Transverse colon (tissue), 4 donors: Measurements from ENCODE around the gene ABCB7. TPM values are rescaled to one million over a fixed set of nuclear protein-coding genes. Genes with fewer than 3 reads are reported as not detected.
A peak's percentile ranks its signal among the peaks of the same experiment; 100 is the strongest.
"Not testable (repeated sequence)": the region's sequence is repeated elsewhere in the genome, so short reads cannot be mapped to it uniquely, and the experiment has no call there.

Source experiments
- DNase-seq: peaks from one replicate; pipeline ENCODE4 v3.0.0-alpha.2; 2019
- H3K27ac ChIP-seq, 4 donors: fragments of 200-600 bp; sonication (generic); 2 replicates each; pipeline ENCODE4 v1.5.1; 2016 to 2018; ENCODE audit warnings: inconsistent platforms in 4 of 4
- H3K27me3 ChIP-seq: fragments of 200-600 bp; sonication (generic); 2 replicates; pipeline ENCODE4 v1.5.1; 2017; ENCODE audit warnings: inconsistent platforms
- H3K36me3 ChIP-seq, 4 donors: fragments of 200-600 bp; sonication (generic); 2 replicates each; pipeline ENCODE4 v1.5.1; 2017 to 2019; ENCODE audit warnings: inconsistent platforms in 4 of 4
- H3K4me1 ChIP-seq, 4 donors: fragments of 200-600 bp; sonication (generic); 2 replicates each; pipeline ENCODE4 v1.5.1; 2017 to 2020; ENCODE audit warnings: inconsistent platforms in 4 of 4
- H3K4me3 ChIP-seq, 4 donors: fragments of 200-600 bp; sonication (generic); 1 replicate in 1 of 4; 2 replicates in 3 of 4; pipeline versions ENCODE4 v1.5.1 to v1.6.1; 2017 to 2019; ENCODE audit warnings: inconsistent platforms in 4 of 4
- H3K9me3 ChIP-seq, 2 donors: fragments of 200-600 bp; sonication (generic); 2 replicates each; pipeline ENCODE4 v1.5.1; 2017 to 2019; ENCODE audit warnings: inconsistent platforms in 2 of 2
- EP300 ChIP-seq: sonication (generic); formaldehyde crosslinking; IDR thresholded peaks from one replicate; pipeline ENCODE4 v1.6.1; 2017; ENCODE audit warnings: antibody characterized with exemption, low read depth
- POLR2A ChIP-seq: fragments of 450-650 bp; IDR thresholded peaks from one replicate; pipeline ENCODE4 v1.6.1; 2016; ENCODE audit warnings: antibody characterized with exemption, mild to moderate bottlenecking, moderate library complexity
- POLR2AphosphoS5 ChIP-seq, 3 donors: sonication (generic); formaldehyde crosslinking; IDR thresholded peaks; one replicate each; pipeline ENCODE4 v1.6.1; 2016; ENCODE audit warnings: antibody characterized with exemption in 3 of 3
- WGBS, 2 donors: methylation state at CpG; one replicate each; pipeline ENCODE4 v1.1.5; 2018; ENCODE audit warnings: low coverage in 1 of 2; 5-methylcytosine and 5-hydroxymethylcytosine counted together
- in situ Hi-C, 4 donors: fragments of 200-750 bp; cut with MboI; loops; one replicate each; pipeline versions ENCODE4 v1.15.0 to v1.15.1; 2017; ENCODE audit warnings: low sequenced_read_pairs in 3 of 4, low pct_ligation_motif_present in 1 of 4, low pct_unique_long_range_greater_than_20kb in 1 of 4
- intact Hi-C: fragments of 100-400 bp; cut with DNase I; formaldehyde crosslinking; loops from one replicate; pipeline ENCODE4 v1.15.1; 2023; ENCODE audit warnings: low total_unique reads
- total RNA-seq, 4 donors: library from RNA; depleted of rRNA; stranded (reverse); fragments of >200 nt; gene quantifications; one replicate each; pipeline ENCODE4 v1.1.0, GENCODE V29; 2016
- TF ChIP-seq, protein P1 (sequence below), 5 experiments: fragments of 200-600 bp in 3 of 5; fragments of 450-650 bp in 2 of 5; sonication (generic) in 3 of 5; IDR thresholded peaks; 1 replicate in 2 of 5; 2 replicates in 3 of 5; pipeline ENCODE4 v1.5.1; 2016 to 2017; ENCODE audit warnings: antibody characterized with exemption in 5 of 5, inconsistent platforms in 3 of 5, mild to moderate bottlenecking in 2 of 5, moderate library complexity in 1 of 5

Gene ABCB7
- total RNA-seq, result 10 to 100 TPM; 49.4 to 92.8 (median 57.7) TPM

DNA sequence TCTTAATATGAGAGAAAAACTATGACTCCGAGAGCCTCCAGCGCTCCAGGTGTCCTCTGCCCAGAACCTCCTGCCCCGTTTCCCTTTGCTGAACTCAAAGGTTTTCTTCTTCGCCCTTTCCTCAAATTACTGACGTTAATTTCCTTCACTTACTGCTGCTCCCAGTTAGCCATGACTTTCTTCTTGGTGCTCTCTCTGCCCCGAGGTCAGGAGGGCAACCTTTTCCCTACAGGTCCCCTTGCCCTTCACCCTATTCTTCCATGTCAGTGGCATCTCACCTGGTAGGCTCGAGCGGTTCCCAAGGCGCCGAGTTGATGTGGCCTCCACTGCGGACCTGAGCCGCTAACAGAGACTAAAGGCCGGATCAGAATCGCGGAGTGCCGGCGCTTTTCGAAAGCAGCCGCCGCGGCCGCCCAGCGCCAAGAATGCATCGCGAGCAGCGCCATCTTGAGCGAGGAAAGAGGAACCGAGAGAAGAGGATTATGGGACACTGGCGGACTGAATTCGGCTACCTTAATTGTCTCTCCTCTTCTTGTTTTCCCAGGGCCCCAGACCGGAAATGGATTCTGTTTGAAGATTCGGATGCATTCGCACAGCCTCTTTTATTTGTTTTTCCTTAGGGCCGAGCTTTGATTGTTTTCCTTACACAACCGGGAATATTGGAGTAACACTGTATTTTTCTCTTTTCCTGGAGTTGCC lies at the start of gene ABCB7:
TSS of gene ABCB7 (minus strand) at position 457 of the 699 bp plus-strand sequence. CDS start at position 446, 11 bp downstream.
- Histone ChIP-seq H3K4me1 (peaks cover 0 to 12% (median 3%) of the 10 kb centered on the region in 4 donors), H3K27me3 (no peaks in the 10 kb centered on the region), H3K9me3 (no peaks in the 10 kb centered on the region), H3K4me3 (peak within 1 kb of the TSS; percentile 23 to 70 (median 58)), H3K36me3 (no peaks in the 10 kb centered on the region), H3K27ac (peak within 1 kb of the TSS; percentile 68 to 88 (median 82))
- in situ Hi-C loops, result no loop called here
- TF ChIP-seq EP300, result no peak
- TF ChIP-seq POLR2A, result peak; percentile 40
- TF ChIP-seq POLR2AphosphoS5 (IDR thresholded peaks at IDR 0.05), result peak; percentile 12 to 41 (median 35)
- TF ChIP-seq, protein P1, sequence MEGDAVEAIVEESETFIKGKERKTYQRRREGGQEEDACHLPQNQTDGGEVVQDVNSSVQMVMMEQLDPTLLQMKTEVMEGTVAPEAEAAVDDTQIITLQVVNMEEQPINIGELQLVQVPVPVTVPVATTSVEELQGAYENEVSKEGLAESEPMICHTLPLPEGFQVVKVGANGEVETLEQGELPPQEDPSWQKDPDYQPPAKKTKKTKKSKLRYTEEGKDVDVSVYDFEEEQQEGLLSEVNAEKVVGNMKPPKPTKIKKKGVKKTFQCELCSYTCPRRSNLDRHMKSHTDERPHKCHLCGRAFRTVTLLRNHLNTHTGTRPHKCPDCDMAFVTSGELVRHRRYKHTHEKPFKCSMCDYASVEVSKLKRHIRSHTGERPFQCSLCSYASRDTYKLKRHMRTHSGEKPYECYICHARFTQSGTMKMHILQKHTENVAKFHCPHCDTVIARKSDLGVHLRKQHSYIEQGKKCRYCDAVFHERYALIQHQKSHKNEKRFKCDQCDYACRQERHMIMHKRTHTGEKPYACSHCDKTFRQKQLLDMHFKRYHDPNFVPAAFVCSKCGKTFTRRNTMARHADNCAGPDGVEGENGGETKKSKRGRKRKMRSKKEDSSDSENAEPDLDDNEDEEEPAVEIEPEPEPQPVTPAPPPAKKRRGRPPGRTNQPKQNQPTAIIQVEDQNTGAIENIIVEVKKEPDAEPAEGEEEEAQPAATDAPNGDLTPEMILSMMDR (IDR thresholded peaks at IDR 0.05), result peak in 1 of 5 experiments; percentile 10
- intact Hi-C loops, result no loop called here
- peak; percentile 68 for DNase-seq
- WGBS, 2 donors, result 42% methylated on average over 35 of the region's 35 CpGs; no CpG with 5 or more reads in 1 of the 2 donors

DNA sequence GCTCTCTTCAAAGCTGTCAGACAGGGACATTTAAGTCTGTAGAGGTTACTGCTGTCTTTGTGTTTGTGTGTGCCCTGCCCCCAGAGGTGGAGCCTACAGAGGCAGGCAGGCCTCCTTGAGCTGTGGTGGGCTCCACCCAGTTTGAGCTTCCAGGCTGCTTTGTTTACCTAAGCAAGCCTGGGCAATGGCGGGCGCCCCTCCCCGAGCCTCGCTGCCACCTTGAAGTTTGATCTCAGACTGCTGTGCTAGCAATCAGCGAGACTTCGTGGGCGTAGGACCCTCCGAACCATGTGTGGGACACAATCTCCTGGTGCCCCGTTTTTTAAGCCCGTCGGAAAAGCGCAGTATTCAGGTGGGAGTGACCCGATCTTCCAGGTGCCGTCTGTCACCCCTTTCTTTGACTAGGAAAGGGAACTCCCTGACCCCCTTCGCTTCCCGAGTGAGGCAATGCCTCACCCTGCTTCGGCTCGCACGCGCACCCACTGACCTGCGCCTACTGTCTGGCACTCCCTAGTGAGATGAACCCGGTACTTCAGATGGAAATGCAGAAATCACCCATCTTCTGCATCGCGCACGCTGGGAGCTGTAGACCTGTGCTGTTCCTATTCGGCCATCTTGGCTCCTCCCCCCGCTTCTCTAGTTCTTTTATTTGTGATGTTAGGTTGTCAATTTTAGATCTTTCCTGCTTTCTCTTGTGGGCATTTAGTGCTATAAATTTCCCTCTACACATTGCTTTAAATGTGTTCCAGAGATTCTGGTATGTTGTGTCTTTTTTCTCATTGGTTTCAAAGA lies 32.5 kb upstream of the ABCB7 start:
- DNase-seq, H3K27ac ChIP-seq, H3K9me3 ChIP-seq, H3K27me3 ChIP-seq, in situ Hi-C loops, H3K36me3 ChIP-seq, H3K4me1 ChIP-seq, H3K4me3 ChIP-seq, intact Hi-C loops: not testable (repeated sequence)
- 76 to 80% methylated on average over 12 to 27 of the region's 27 CpGs for WGBS, 2 donors

DNA sequence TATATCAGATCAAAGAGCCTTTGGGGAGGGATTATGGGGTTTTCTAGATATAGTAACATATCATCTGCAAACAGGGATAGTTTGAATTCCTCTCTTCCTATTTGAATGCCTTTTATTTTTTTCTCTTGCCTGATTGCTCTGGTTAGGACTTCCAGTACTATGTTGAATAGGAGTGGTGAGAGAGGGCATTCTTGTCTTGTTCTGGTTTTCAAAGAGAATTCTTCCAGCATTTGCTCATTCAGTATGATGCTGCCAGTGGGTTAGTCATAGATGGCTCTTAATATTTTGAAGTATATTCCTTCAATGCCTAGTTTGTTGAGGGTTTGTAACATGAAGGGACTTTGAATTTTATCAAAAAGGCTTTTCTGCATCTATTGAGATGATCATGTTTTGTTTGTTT lies 25.6 kb upstream of the ABCB7 start:
- intact Hi-C loops, result no loop called here
- Histone ChIP-seq H3K4me3 (no peak overlapping the region), H3K36me3 (no peaks in the 10 kb centered on the region), H3K27ac (no peak overlapping the region), H3K4me1 (no peaks in the 10 kb centered on the region), H3K9me3 (no peaks in the 10 kb centered on the region), H3K27me3 (no peaks in the 10 kb centered on the region)
- TF ChIP-seq POLR2AphosphoS5 (IDR thresholded peaks at IDR 0.05) (no peak), EP300 (no peak)
- TF ChIP-seq, protein P1 (IDR thresholded peaks at IDR 0.05), result no peak
- DNase-seq, result no peak
- in situ Hi-C loops, result no loop called here

DNA sequence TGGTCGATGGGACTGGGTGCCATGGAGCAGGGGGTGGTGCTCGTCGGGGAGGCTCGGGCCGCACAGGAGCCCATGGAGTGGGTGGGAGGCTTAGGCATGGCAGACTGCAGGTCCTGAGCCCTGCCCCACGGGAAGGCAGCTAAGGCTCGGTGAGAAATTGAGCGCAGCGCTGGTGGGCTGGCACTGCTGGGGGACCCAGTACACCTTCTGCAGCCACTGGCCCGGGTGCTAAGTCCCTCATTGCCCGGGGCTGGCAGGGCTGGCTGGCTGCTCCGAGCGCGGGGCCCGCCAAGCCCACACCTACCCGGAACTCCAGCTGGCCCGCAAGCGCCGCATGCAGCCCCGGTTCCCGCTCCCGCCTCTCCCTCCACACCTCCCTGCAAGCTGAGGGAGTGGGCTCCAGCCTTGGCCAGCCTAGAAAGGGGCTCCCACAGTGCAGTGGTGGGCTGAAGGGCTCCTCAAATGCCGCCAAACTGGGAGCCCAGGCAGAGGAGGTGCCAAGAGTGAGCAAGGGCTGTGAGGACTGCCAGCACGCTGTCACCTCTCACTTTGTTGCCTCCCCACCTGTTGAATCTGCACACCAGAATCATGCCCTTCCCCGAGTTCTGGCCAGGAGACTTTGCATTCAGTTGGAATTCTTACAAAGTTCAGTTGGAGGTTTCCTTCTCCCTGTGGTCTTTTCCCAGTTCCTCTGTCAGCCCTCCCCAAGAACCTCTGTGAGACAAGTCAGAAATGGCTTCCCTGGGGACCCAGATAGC lies 23.6 kb upstream of the ABCB7 start:
- DNase-seq, H3K27me3 ChIP-seq, H3K4me3 ChIP-seq, H3K36me3 ChIP-seq, H3K9me3 ChIP-seq, intact Hi-C loops, H3K4me1 ChIP-seq, in situ Hi-C loops, H3K27ac ChIP-seq: not testable (repeated sequence)
- 76% methylated on average over 11 of the region's 25 CpGs; no CpG with 5 or more reads in 1 of the 2 donors for WGBS, 2 donors

DNA sequence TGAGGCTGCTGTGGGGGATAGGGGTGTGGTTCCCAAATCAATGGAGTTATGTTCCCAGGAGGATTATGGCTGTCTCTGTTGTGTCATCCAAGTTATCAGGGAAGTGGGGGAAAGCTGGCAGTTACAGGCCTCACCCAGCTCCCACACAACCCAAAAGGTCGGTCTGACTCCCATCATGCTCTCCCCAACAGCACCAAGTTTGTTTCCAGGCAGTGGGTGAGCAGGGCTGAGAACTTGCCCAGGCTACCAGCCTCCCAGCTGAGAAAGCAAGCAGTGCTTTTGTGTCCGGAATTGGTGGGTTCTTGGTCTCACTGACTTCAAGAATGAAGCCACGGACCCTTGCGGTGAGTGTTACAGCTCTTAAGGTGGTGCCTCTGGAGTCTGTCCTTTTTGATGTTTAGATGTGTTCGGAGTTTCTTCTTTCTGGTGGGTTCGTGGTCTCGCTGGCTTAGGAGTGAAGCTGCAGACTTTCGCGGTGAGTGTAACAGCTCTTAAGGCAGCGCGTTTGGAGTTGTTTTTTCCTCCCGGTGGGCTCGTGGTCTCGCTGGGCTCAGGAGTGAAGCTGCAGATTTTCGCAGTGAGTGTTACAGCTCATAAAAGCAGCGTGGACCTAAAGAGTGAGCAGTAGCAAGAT lies 16.3 kb upstream of the ABCB7 start:
- in situ Hi-C loops, result not testable (repeated sequence)
- WGBS, 2 donors, result 84% methylated on average over 16 of the region's 16 CpGs; no CpG with 5 or more reads in 1 of the 2 donors

More for the DNA sequence above, 16.3 kb upstream of the ABCB7 start:
- H3K27ac ChIP-seq, H3K27me3 ChIP-seq, DNase-seq, H3K4me3 ChIP-seq, intact Hi-C loops, H3K36me3 ChIP-seq, H3K9me3 ChIP-seq, H3K4me1 ChIP-seq: not testable (repeated sequence)
